ENCODE data around the gene SLC44A2. TPM values are rescaled to one million over a fixed set of nuclear protein-coding genes. Genes with fewer than 3 reads are reported as not detected.

Gene SLC44A2
- total RNA-seq, 2 donors from 2014 or later: 106 to 240 TPM

GRCh38 chr19:10637894-10638293 is 12.5 kb downstream of the SLC44A2 start:
- no peaks in the 10 kb centered on the region for H3K9me3 ChIP-seq (ENCODE audit: control insufficient read depth, low read length)
- 80 to 91% methylated on average over 1 to 8 of the region's 8 CpGs for WGBS, 2 experiments (ENCODE audit: insufficient coverage in 1 of 2, insufficient read length in 1 of 2)
- H3K4me3 ChIP-seq (ENCODE audit: low read length): no peak overlapping the region
- H3K27ac Mint-ChIP-seq: peak overlapping the region; percentile 74
- H3K9me3 Mint-ChIP-seq: no peaks in the 10 kb centered on the region
- H3K36me3 ChIP-seq (ENCODE audit: control insufficient read depth, insufficient read depth, low read length): peaks cover 61% of the 10 kb centered on the region
- no peak for TF ChIP-seq CTCF (conservative IDR thresholded peaks at IDR 0.05)
- H3K4me1 Mint-ChIP-seq: peaks cover 10% of the 10 kb centered on the region
- peaks cover 71% of the 10 kb centered on the region for H3K36me3 Mint-ChIP-seq (ENCODE audit: low read depth)
- no peak overlapping the region for H3K27ac ChIP-seq (ENCODE audit: low read depth, low read length)
- H3K4me3 Mint-ChIP-seq: no peak overlapping the region
- H3K27me3 ChIP-seq (ENCODE audit: control insufficient read depth, insufficient read depth, low read length, poor library complexity, severe bottlenecking): no peaks in the 10 kb centered on the region
- H3K27me3 Mint-ChIP-seq (ENCODE audit: insufficient read depth): no peaks in the 10 kb centered on the region
- H3K4me1 ChIP-seq (ENCODE audit: control insufficient read depth, insufficient read depth, low read length): no peaks in the 10 kb centered on the region
- H3K9ac ChIP-seq (ENCODE audit: extremely low read depth, low read length, poor library complexity, severe bottlenecking): no peak overlapping the region
- no peak for DNase-seq

- Histone ChIP-seq H3K27me3 (ENCODE audit: control insufficient read depth, insufficient read depth, low read length, poor library complexity, severe bottlenecking) (no peaks in the 10 kb centered on the region), H3K4me3 (ENCODE audit: low read length) (no peak overlapping the region), H3K9me3 (ENCODE audit: control insufficient read depth, low read length) (no peaks in the 10 kb centered on the region), H3K27ac (ENCODE audit: low read depth, low read length) (no peak overlapping the region), H3K36me3 (ENCODE audit: control insufficient read depth, insufficient read depth, low read length) (peaks cover 58% of the 10 kb centered on the region), H3K4me1 (ENCODE audit: control insufficient read depth, insufficient read depth, low read length) (peaks cover 8% of the 10 kb centered on the region), H3K9ac (ENCODE audit: extremely low read depth, low read length, poor library complexity, severe bottlenecking) (no peak overlapping the region)
- WGBS, 2 experiments (ENCODE audit: insufficient coverage in 1 of 2, insufficient read length in 1 of 2): 95% methylated on average over 6 to 8 of the region's 8 CpGs
- TF ChIP-seq CTCF (conservative IDR thresholded peaks at IDR 0.05): no peak
- Mint-ChIP-seq H3K9me3 (no peaks in the 10 kb centered on the region), H3K4me1 (peaks cover 26% of the 10 kb centered on the region), H3K36me3 (ENCODE audit: low read depth) (peaks cover 67% of the 10 kb centered on the region), H3K27ac (no peak overlapping the region), H3K27me3 (ENCODE audit: insufficient read depth) (no peaks in the 10 kb centered on the region), H3K4me3 (no peak overlapping the region)
- no peak for DNase-seq
Measured at GRCh38 chr19:10639836-10640235, 14.5 kb downstream of the SLC44A2 start.

- Mint-ChIP-seq H3K4me1 (peaks cover 26% of the 10 kb centered on the region), H3K36me3 (ENCODE audit: low read depth) (peaks cover 61% of the 10 kb centered on the region), H3K27me3 (ENCODE audit: insufficient read depth) (no peaks in the 10 kb centered on the region), H3K4me3 (no peak overlapping the region), H3K9me3 (no peaks in the 10 kb centered on the region), H3K27ac (no peak overlapping the region)
- H3K27ac ChIP-seq (ENCODE audit: low read depth, low read length): no peak overlapping the region
- H3K4me1 ChIP-seq (ENCODE audit: control insufficient read depth, insufficient read depth, low read length): peaks cover 8% of the 10 kb centered on the region
- no peaks in the 10 kb centered on the region for H3K9me3 ChIP-seq (ENCODE audit: control insufficient read depth, low read length)
- 88 to 93% methylated on average over 2 of the region's 2 CpGs for WGBS, 2 experiments (ENCODE audit: insufficient coverage in 1 of 2, insufficient read length in 1 of 2)
- no peak for DNase-seq
- no peak for TF ChIP-seq CTCF (conservative IDR thresholded peaks at IDR 0.05)
- H3K4me3 ChIP-seq (ENCODE audit: low read length): no peak overlapping the region
- H3K27me3 ChIP-seq (ENCODE audit: control insufficient read depth, insufficient read depth, low read length, poor library complexity, severe bottlenecking): no peaks in the 10 kb centered on the region
- peaks cover 53% of the 10 kb centered on the region for H3K36me3 ChIP-seq (ENCODE audit: control insufficient read depth, insufficient read depth, low read length)
- no peak overlapping the region for H3K9ac ChIP-seq (ENCODE audit: extremely low read depth, low read length, poor library complexity, severe bottlenecking)
Measured at GRCh38 chr19:10640361-10640760, 15.0 kb downstream of the SLC44A2 start.
